ENCODE results near the gene TBCEL. TPM values are rescaled to one million over a fixed set of nuclear protein-coding genes. Genes with fewer than 3 reads are reported as not detected.

TBCEL gene
- total RNA-seq, 1 donor from 2014 or later = 40.4 TPM

GRCh38 chr11:121129362-121130340 lies 105.7 kb downstream of the TBCEL start:
- no peak overlapping the region for H3K4me3 ChIP-seq
- no peak overlapping the region for H3K27ac ChIP-seq
- no peaks in the 10 kb centered on the region for H3K27me3 ChIP-seq
- TF ChIP-seq CTCF (IDR thresholded peaks at IDR 0.05) = no peak
- DNase-seq (ENCODE audit: low spot score in 2 of 2) = no peak
- intact Hi-C loops (cut with DNase I) = no loop called here
- H3K4me1 ChIP-seq = no peaks in the 10 kb centered on the region
- H3K9me3 ChIP-seq = no peaks in the 10 kb centered on the region
- H3K36me3 ChIP-seq = no peaks in the 10 kb centered on the region

- no peaks in the 10 kb centered on the region for H3K36me3 ChIP-seq
Measured at GRCh38 chr11:121131656-121132055, 107.8 kb downstream of the TBCEL start.

DNA sequence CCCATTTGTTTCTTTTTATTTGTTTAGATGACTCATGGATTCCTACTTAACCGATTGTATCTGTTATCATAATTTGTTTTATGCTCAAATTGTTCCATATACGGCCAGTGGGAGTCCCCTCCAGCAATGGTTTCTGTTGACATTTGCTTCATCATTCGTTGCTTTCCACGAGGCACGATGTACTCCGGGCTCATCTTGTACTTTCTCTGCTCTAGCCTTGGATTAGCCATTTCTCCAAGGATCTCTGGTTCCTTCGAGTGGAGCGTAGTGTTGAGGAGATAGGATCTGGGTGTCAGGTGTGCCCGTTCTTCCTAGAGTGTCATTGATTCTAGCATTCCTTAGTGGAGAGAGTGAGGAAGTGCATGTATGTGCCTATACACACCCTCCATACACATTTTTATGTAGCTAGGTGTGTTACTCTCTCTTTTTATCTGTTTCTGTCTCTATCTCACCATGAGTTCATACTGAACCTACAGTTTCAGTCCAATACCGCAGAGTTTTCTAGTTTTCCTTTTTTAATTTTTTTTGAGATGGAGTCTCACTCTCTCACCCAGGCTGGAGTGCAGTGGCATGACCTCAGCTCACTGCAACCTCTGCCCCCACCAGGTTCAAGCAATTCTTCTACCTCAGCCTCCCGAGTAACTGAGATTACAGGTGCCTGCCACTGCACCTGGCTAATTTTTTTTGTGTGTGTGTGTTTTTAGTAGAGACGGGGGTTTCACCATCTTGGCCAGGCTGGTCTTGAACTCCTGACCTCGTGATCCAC lies 108.5 kb downstream of the TBCEL start:
- no peak for TF ChIP-seq CTCF (IDR thresholded peaks at IDR 0.05)
- Histone ChIP-seq H3K27me3 (no peaks in the 10 kb centered on the region), H3K9me3 (no peaks in the 10 kb centered on the region), H3K27ac (no peak overlapping the region), H3K4me3 (no peak overlapping the region), H3K4me1 (no peaks in the 10 kb centered on the region), H3K36me3 (no peaks in the 10 kb centered on the region)
- no peak for DNase-seq (ENCODE audit: low spot score in 2 of 2)
- intact Hi-C loops (cut with DNase I) = no loop called here

More at GRCh38 chr11:121131656-121132055, 107.8 kb downstream of the TBCEL start:
- Histone ChIP-seq H3K4me1 (no peaks in the 10 kb centered on the region), H3K27ac (no peak overlapping the region), H3K4me3 (no peak overlapping the region), H3K9me3 (no peaks in the 10 kb centered on the region), H3K27me3 (no peaks in the 10 kb centered on the region)
- DNase-seq (ENCODE audit: low spot score in 2 of 2) = no peak
- intact Hi-C loops (cut with DNase I) = no loop called here
- no peak for TF ChIP-seq CTCF (IDR thresholded peaks at IDR 0.05)

DNA sequence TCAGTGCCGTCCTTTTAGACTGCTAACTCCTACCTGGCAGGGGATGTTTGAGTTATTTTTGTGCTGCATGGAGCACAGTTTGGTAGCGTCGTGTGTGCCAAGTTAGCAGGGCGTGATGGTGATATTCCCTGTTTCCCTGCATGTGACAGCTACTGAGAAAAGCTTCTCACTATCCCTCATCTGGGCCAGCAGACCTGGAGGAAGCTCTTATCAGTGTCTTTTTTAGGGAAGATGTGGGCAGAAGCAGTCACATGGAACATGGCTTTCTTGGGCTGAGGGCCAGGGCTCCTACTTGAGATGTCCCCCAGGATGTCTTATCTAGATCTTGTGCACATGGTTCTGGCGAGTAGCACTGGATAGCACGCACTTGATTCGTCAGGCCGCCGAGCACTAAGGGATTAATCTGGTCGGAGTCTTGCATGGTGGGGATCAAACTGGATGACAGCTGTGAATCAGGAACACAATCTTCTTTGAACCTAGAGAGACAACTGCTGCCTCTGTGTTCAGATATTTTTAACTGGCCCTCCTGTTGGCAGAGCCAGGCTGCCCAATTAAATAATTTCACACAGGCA lies 110.9 kb downstream of the TBCEL start:
- Histone ChIP-seq H3K9me3 (no peaks in the 10 kb centered on the region), H3K4me3 (no peak overlapping the region), H3K36me3 (no peaks in the 10 kb centered on the region), H3K27me3 (no peaks in the 10 kb centered on the region), H3K4me1 (no peaks in the 10 kb centered on the region), H3K27ac (no peak overlapping the region)
- intact Hi-C loops (cut with DNase I) = no loop called here
- TF ChIP-seq CTCF (IDR thresholded peaks at IDR 0.05) = no peak
- no peak for DNase-seq (ENCODE audit: low spot score in 2 of 2)

- no peak overlapping the region for H3K27ac ChIP-seq
- intact Hi-C loops (cut with DNase I) = no loop called here
- no peak for TF ChIP-seq CTCF (IDR thresholded peaks at IDR 0.05)
- no peaks in the 10 kb centered on the region for H3K27me3 ChIP-seq
- H3K4me3 ChIP-seq = no peak overlapping the region
- no peaks in the 10 kb centered on the region for H3K36me3 ChIP-seq
- H3K9me3 ChIP-seq = no peaks in the 10 kb centered on the region
- H3K4me1 ChIP-seq = no peaks in the 10 kb centered on the region
- no peak for DNase-seq (ENCODE audit: low spot score in 2 of 2)
Measured at GRCh38 chr11:121137005-121137404, 113.1 kb downstream of the TBCEL start.

All from ascending aorta (tissue), 2 donors.